Hair follicle dermal papilla cell (primary cell): ENCODE data around the gene KCNN4. TPM values are rescaled to one million over a fixed set of nuclear protein-coding genes. Genes with fewer than 3 reads are reported as not detected.

ENCODE experiments used
- total RNA-seq: library from RNA; depleted of rRNA; stranded (reverse); fragments of >200 nt; gene quantifications from 2 replicates; pipeline ENCODE4 v1.2.3, GENCODE V29; 2012

The KCNN4 gene
- total RNA-seq, result 6.0 and 6.4 TPM in 2 replicates

DNA sequence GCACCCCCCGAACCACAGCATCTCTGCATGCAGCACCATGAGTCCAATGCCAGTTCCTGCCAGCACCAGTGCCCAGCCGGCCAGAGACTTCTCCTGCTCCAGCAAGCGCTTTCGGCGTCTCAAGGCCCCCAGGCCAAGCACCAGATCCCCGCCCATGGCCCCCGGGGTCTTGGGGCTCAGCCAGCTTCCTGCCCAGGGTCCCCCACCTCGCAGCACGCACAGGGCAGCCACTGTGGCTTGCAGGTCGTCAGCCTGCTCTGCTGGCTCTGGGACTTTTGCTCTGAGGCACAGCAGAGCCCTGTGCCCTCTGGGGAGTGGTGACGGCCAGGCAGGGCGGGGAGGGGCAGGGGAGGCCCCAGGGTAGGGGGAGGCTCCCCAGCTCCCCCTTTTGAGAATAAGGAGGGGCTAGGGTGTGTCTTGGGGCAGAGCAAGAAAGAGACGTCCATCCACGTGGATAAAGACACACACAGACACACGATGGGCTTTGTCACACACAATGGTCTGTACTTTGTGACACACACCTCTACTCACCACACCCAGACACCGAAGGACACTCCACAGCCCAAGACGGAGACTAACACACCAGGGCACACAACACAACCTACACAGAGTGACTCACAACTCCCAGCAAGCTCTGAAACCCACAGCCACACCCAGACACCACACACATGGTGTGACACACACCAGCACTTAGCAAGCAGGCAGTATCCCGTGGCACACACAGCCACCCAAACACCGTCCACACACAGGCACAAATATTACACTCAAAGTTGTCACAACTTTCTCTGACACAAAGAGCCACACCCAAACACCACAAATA is at the start of gene KCNN4:
Gene KCNN4 (minus strand): TSS at position 268 of the 820 bp plus-strand sequence. CDS start 112 bp downstream, at position 156.

DNA sequence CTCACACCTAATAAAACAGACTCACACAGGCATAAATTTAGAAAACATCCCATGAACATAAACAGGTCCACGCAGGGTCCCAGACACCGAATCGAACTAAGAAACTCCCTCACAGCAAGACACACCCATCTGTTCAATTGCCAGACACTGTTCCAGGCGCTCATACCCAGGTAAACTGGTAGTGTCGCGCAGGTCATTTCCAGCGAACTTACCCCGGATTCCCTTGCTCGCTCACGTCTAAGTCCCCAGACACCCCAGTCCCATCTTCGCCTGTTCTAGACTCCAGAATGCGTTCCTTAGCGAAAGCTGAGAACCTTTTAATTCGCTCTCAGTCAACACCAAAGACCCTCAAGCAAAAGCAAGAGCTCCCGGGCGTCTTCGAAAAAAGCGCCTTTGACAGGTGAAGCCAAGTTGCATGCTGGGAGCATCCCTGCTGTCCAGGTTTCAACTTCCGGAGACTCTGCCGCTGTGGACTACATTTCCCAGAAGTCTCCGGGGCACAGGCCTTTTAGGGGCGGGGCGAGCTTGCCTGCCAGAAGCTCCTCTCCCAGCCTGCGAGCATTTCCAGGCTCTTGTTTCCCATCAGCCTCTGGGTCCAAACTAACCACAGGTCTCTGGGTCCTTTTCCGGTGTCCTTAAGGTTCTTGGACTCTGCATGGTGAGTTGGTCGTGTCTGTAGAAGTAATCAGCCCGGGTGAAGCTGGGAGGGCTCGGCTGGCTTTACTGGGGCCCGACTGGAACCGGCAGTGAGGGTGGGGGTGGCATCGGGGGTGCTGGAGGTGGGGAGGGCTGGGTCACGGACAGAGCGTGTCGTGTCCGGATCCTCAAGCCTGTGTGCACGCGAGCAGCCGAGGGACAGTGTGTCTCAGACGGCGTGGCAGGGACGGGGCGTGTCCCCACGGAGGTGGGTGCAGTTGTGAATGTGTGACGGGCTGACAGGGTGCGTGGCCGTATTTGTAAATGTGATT is 46.3 kb upstream of the KCNN4 start, which contains the start of gene ZNF283:
Gene ZNF283 (plus strand): TSS at position 535 of the 968 bp plus-strand sequence. CDS start 6,184 bp downstream, outside the sequence.

DNA sequence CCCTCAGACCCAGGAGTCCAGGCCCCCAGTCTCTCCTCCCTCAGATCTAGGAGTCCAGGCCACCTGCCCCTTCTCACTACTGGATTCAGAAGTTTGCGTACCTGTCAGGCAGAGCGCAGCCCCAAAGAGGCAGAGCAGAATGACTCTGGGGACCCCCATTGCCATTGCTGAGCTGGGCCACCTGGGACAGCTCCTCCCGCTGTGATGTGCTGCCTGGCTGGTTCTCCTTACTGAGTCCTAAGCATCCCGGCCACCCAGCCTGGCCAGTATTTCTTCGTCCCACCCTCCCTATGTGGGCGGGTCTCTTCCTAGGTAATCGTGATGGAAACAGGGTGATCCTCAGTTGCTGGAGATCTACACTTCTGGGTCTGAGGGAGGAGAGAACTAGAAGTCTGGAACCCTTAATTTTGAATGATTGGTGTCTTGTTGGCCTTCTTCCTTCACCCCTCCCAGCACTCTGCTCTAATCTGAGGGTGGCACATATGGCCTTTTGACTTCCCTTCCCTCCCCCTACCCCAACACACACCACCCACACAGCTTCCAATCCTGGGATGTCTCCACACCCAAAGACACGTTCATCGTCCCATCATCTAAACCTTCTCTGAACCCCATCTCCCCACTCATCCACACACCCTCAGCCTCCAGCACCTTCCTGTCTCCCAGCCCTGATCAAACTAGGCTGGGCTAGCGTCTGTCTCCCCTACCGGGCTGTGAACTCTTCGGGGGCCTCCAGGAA is 21.6 kb upstream of the KCNN4 start, which contains the start of gene LYPD5:
Gene LYPD5 (minus strand): TSS at position 232 of the 736 bp plus-strand sequence. CDS start 67 bp downstream, at position 165.

DNA sequence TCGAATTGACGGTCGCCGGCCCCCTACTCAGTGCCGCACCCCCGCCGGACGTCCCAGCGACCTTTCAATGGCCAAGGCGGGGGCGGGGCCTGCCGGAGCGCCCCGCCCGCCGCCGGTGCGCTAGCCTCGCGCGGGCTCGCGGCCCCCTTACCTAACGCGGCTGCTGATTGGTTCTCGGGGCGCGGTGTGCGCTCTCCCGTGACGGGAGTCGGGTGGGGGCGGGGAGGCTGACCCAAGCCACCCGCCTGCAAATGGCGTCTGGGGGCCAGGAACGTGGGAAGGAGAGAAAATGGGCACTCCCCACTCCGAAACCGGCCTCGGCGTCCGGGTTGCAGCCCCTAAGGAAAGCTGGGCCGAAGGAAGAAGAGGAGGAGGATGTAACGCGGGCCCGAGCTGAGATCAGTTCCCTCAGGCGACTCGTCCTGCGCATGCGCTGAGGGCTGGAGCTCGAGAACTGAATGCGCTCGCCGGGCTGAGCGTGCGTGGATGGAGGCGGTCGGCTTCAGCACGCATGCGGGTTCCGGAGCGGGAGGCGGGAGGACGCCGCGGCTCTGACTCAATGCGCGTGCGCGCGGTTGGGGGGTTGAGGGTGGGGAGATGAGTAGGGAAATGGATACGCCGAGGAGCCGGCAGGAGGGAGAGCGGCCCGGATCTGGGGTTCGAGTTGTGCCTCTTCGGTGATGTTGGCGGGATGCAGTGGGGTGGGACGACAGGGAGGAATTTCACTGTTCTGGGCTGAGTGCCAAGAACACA is 26.1 kb downstream of the KCNN4 start, which contains the start of gene SMG9:
Gene SMG9 (minus strand): TSS at position 460 of the 753 bp plus-strand sequence. CDS start 4,221 bp downstream, outside the sequence.

Other genes with a start within 250 kb of the KCNN4 start
- 0.32 TPM in 1 of 2 replicates, not detected in the other for gene ZNF575, start 247.8 kb downstream of the KCNN4 start, total RNA-seq
- 13.1 and 18.8 TPM in 2 replicates for gene XRCC1, start 205.4 kb downstream of the KCNN4 start, total RNA-seq
- gene PINLYP, start 205.2 kb downstream of the KCNN4 start, total RNA-seq, result 3.0 and 3.6 TPM in 2 replicates
- gene IRGQ, start 184.8 kb downstream of the KCNN4 start, total RNA-seq, result 19.9 and 24.2 TPM in 2 replicates
- gene ZNF576, start 184.4 kb downstream of the KCNN4 start, total RNA-seq, result 8.8 and 11.1 TPM in 2 replicates
- gene SRRM5, start 168.9 kb downstream of the KCNN4 start, total RNA-seq, result 0.24 TPM in 1 of 2 replicates, not detected in the other
- 20.2 and 25.6 TPM in 2 replicates for gene ZNF428, start 161.3 kb downstream of the KCNN4 start, total RNA-seq
- gene CADM4, start 141.1 kb downstream of the KCNN4 start, total RNA-seq, result 0.12 and 0.65 TPM in 2 replicates
- gene PLAUR, start 110.8 kb downstream of the KCNN4 start, total RNA-seq, result 61.3 and 73.6 TPM in 2 replicates
- not detected in 2 replicates for gene IRGC, start 64.9 kb downstream of the KCNN4 start, total RNA-seq
- 16.8 and 19.8 TPM in 2 replicates for gene SMG9, start 26.0 kb downstream of the KCNN4 start, total RNA-seq
- 0.24 and 0.65 TPM in 2 replicates for gene LYPD5, start 21.5 kb upstream of the KCNN4 start, total RNA-seq
- gene ZNF283, start 46.3 kb upstream of the KCNN4 start, total RNA-seq, result 13.7 and 21.3 TPM in 2 replicates
- 2.4 and 3.8 TPM in 2 replicates for gene ZNF404, start 103.0 kb upstream of the KCNN4 start, total RNA-seq
- 14.3 and 20.4 TPM in 2 replicates for gene ZNF45, start 154.3 kb upstream of the KCNN4 start, total RNA-seq
- 13.1 and 14.4 TPM in 2 replicates for gene ZNF221, start 170.3 kb upstream of the KCNN4 start, total RNA-seq
- gene ZNF155, start 203.2 kb upstream of the KCNN4 start, total RNA-seq, result 8.0 and 13.3 TPM in 2 replicates
- 3.2 and 3.7 TPM in 2 replicates for gene ZNF230, start 222.0 kb upstream of the KCNN4 start, total RNA-seq
- 6.2 and 6.9 TPM in 2 replicates for gene ZNF222, start 244.4 kb upstream of the KCNN4 start, total RNA-seq